ENCODE measurements around the gene KCNQ2.

DNA sequence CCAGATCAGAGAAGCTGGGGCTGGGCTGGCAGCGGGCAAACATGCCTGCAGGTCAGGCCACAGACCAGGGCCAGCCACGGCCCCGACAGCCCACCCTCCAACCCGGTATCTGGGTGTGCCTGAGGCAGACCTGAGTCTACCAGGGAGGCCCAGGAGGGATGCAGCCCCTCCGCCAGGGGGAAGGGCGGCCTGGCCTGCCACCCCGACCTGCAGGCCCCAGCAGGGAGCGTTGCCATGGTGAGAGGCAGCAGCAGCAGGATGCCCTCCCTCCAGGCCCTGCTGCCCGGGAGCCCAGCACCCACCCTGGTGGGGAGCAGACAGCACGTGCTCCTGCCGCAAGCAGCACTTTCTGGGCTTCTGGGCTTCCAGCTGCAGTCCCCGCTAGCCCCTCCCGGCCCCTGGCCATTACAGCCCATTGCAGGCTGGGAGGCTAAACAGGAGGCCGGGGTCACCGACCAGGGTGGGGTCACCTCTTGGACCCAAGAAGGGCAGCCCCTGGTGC is 30.3 kb upstream of the KCNQ2 start:
- TF ChIP-seq, protein P1, sequence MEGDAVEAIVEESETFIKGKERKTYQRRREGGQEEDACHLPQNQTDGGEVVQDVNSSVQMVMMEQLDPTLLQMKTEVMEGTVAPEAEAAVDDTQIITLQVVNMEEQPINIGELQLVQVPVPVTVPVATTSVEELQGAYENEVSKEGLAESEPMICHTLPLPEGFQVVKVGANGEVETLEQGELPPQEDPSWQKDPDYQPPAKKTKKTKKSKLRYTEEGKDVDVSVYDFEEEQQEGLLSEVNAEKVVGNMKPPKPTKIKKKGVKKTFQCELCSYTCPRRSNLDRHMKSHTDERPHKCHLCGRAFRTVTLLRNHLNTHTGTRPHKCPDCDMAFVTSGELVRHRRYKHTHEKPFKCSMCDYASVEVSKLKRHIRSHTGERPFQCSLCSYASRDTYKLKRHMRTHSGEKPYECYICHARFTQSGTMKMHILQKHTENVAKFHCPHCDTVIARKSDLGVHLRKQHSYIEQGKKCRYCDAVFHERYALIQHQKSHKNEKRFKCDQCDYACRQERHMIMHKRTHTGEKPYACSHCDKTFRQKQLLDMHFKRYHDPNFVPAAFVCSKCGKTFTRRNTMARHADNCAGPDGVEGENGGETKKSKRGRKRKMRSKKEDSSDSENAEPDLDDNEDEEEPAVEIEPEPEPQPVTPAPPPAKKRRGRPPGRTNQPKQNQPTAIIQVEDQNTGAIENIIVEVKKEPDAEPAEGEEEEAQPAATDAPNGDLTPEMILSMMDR (IDR thresholded peaks at IDR 0.05; ENCODE audit: insufficient read depth, low read depth, low read length), result no peak
- no peak for TF ChIP-seq EZH2 (IDR thresholded peaks at IDR 0.05; ENCODE audit: insufficient read depth, low read length)
